ENCODE results near the gene RPP25L. TPM values are rescaled to one million over a fixed set of nuclear protein-coding genes. Genes with fewer than 3 reads are reported as not detected.

Gene RPP25L
- total RNA-seq, 1 experiment from 2014 or later, result 24.5 TPM

DNA sequence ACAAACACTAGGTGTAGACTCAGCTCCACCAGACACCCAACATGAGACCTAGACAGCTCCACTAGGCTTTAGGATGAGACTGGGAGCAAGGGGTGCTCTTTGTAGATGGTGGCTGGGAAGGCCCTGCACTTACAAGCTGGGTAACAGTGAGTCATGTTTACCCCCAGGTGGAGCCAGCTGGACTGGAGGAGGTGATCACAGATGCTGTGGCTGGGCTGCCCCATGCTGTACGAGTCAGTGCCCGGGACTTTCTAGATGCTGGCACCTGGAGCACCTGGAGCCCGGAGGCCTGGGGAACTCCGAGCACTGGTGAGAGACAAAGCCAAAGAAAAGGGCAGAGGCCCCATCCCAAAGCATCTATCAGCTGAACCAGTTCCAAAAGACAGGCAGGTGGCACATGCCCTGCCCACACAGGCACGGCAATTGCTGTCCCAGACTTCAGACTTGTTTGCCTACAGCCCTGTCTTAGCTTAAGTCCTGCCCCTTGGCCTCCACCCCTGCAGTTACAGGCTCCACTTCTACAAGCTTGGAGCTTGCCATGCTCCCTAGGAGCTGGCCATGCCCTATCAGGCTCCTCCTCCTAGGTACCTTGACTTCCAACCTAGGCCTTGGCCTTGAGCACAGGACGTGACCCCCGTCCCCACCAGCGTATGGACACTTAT, 47.8 kb upstream of the RPP25L start:
- Mint-ChIP-seq H3K27me3 (ENCODE audit: low read depth) (peaks cover 6% of the 10 kb centered on the region), H3K4me1 (peaks cover 11% of the 10 kb centered on the region), H3K27ac (no peak overlapping the region), H3K36me3 (no peaks in the 10 kb centered on the region), H3K4me3 (no peak overlapping the region), H3K9me3 (no peaks in the 10 kb centered on the region)
- CTCF ChIA-PET, result interaction anchor here (0.5 to 3.4 kb wide), 7 partner anchors 13 to 486 kb away, joined by 3 to 18 read pairs (median 3); partner anchors contain the start of genes GALT and SIGMAR1
- ATAC-seq, result 0 out of 2 replicates have a peak, but pooled peaks have one; percentile 4
- no peak for DNase-seq (ENCODE audit: low spot score)
- POLR2A ChIA-PET, result no interaction called here
- TF ChIP-seq GRHL2 (CRISPR knock-in tag; IDR thresholded peaks at IDR 0.05; ENCODE audit: insufficient replicate concordance, severe bottlenecking), result no peak
- no peak for TF ChIP-seq ZNF416 (CRISPR knock-in tag; IDR thresholded peaks at IDR 0.05)

DNA sequence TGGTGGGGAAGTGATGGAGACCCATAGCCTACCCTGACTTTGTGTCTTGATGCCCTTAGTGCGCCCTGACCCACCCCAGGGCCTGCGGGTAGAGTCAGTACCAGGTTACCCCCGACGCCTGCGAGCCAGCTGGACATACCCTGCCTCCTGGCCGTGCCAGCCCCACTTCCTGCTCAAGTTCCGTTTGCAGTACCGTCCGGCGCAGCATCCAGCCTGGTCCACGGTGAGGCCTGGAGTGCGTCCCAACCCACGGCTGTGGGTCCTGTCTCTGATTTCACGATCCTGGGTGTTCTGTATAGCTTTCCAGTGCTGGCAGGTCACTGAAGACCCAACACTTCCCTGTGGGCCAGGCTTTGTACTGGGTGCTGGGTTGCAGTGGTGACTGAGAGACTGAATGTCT, 46.6 kb upstream of the RPP25L start:
- no peak for ATAC-seq
- no peak overlapping the region for H3K4me3 Mint-ChIP-seq
- POLR2A ChIA-PET, result no interaction called here
- no peaks in the 10 kb centered on the region for H3K9me3 Mint-ChIP-seq
- H3K27me3 Mint-ChIP-seq (ENCODE audit: low read depth), result peaks cover 6% of the 10 kb centered on the region
- DNase-seq (ENCODE audit: low spot score), result no peak
- no peaks in the 10 kb centered on the region for H3K36me3 Mint-ChIP-seq
- H3K4me1 Mint-ChIP-seq, result peaks cover 9% of the 10 kb centered on the region
- no peak overlapping the region for H3K27ac Mint-ChIP-seq
- CTCF ChIA-PET, result no interaction called here
- no peak for TF ChIP-seq ZNF121 (CRISPR knock-in tag; IDR thresholded peaks at IDR 0.05)
- no peak for TF ChIP-seq TEAD4 (CRISPR knock-in tag; IDR thresholded peaks at IDR 0.05)
- TF ChIP-seq E2F1 (CRISPR knock-in tag; IDR thresholded peaks at IDR 0.05), result no peak
- TF ChIP-seq, protein P1, sequence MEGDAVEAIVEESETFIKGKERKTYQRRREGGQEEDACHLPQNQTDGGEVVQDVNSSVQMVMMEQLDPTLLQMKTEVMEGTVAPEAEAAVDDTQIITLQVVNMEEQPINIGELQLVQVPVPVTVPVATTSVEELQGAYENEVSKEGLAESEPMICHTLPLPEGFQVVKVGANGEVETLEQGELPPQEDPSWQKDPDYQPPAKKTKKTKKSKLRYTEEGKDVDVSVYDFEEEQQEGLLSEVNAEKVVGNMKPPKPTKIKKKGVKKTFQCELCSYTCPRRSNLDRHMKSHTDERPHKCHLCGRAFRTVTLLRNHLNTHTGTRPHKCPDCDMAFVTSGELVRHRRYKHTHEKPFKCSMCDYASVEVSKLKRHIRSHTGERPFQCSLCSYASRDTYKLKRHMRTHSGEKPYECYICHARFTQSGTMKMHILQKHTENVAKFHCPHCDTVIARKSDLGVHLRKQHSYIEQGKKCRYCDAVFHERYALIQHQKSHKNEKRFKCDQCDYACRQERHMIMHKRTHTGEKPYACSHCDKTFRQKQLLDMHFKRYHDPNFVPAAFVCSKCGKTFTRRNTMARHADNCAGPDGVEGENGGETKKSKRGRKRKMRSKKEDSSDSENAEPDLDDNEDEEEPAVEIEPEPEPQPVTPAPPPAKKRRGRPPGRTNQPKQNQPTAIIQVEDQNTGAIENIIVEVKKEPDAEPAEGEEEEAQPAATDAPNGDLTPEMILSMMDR (IDR thresholded peaks at IDR 0.05), result no peak
- TF ChIP-seq ZNF423 (CRISPR knock-in tag; IDR thresholded peaks at IDR 0.05), result no peak
- TF ChIP-seq ZNF219 (CRISPR knock-in tag; IDR thresholded peaks at IDR 0.05; ENCODE audit: borderline replicate concordance), result no peak
- no peak for TF ChIP-seq FOXK1 (CRISPR knock-in tag; IDR thresholded peaks at IDR 0.05)
- TF ChIP-seq ZNF512 (CRISPR knock-in tag; IDR thresholded peaks at IDR 0.05; ENCODE audit: borderline replicate concordance), result no peak
- TF ChIP-seq NFE2L1 (CRISPR knock-in tag; IDR thresholded peaks at IDR 0.05), result no peak
- no peak for TF ChIP-seq NFATC4 (CRISPR knock-in tag; IDR thresholded peaks at IDR 0.05)
- TF ChIP-seq ZNF425 (CRISPR knock-in tag; conservative IDR thresholded peaks at IDR 0.05), result no peak
- no peak for TF ChIP-seq RORB (CRISPR knock-in tag; IDR thresholded peaks at IDR 0.05)
- TF ChIP-seq, protein P2, sequence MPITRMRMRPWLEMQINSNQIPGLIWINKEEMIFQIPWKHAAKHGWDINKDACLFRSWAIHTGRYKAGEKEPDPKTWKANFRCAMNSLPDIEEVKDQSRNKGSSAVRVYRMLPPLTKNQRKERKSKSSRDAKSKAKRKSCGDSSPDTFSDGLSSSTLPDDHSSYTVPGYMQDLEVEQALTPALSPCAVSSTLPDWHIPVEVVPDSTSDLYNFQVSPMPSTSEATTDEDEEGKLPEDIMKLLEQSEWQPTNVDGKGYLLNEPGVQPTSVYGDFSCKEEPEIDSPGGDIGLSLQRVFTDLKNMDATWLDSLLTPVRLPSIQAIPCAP (CRISPR knock-in tag; IDR thresholded peaks at IDR 0.05), result no peak

- H3K4me3 Mint-ChIP-seq, result no peak overlapping the region
- no peaks in the 10 kb centered on the region for H3K9me3 Mint-ChIP-seq
- DNase-seq (ENCODE audit: low spot score) (no peak), ATAC-seq (no peak)
- peaks cover 6% of the 10 kb centered on the region for H3K27me3 Mint-ChIP-seq (ENCODE audit: low read depth)
- peaks cover 23% of the 10 kb centered on the region for H3K4me1 Mint-ChIP-seq
- no peak overlapping the region for H3K27ac Mint-ChIP-seq
- no peaks in the 10 kb centered on the region for H3K36me3 Mint-ChIP-seq
- POLR2A ChIA-PET, result no interaction called here
- CTCF ChIA-PET, result interaction anchor here (1.0 to 2.6 kb wide), 4 partner anchors 8 to 94 kb away, joined by 3 to 12 read pairs (median 9); partner anchors contain the start of gene GALT
- no peak for TF ChIP-seq NFE2L1 (CRISPR knock-in tag; IDR thresholded peaks at IDR 0.05)
- TF ChIP-seq SMAD4 (CRISPR knock-in tag; IDR thresholded peaks at IDR 0.05), result no peak
- TF ChIP-seq OVOL2 (CRISPR knock-in tag; IDR thresholded peaks at IDR 0.05; ENCODE audit: borderline replicate concordance), result no peak
- TF ChIP-seq NR3C1 (CRISPR knock-in tag; conservative IDR thresholded peaks at IDR 0.05; ENCODE audit: low read depth), result no peak
- TF ChIP-seq RORB (CRISPR knock-in tag; IDR thresholded peaks at IDR 0.05), result no peak
- TF ChIP-seq FOXK1 (CRISPR knock-in tag; IDR thresholded peaks at IDR 0.05), result no peak
- TF ChIP-seq, protein P3, sequence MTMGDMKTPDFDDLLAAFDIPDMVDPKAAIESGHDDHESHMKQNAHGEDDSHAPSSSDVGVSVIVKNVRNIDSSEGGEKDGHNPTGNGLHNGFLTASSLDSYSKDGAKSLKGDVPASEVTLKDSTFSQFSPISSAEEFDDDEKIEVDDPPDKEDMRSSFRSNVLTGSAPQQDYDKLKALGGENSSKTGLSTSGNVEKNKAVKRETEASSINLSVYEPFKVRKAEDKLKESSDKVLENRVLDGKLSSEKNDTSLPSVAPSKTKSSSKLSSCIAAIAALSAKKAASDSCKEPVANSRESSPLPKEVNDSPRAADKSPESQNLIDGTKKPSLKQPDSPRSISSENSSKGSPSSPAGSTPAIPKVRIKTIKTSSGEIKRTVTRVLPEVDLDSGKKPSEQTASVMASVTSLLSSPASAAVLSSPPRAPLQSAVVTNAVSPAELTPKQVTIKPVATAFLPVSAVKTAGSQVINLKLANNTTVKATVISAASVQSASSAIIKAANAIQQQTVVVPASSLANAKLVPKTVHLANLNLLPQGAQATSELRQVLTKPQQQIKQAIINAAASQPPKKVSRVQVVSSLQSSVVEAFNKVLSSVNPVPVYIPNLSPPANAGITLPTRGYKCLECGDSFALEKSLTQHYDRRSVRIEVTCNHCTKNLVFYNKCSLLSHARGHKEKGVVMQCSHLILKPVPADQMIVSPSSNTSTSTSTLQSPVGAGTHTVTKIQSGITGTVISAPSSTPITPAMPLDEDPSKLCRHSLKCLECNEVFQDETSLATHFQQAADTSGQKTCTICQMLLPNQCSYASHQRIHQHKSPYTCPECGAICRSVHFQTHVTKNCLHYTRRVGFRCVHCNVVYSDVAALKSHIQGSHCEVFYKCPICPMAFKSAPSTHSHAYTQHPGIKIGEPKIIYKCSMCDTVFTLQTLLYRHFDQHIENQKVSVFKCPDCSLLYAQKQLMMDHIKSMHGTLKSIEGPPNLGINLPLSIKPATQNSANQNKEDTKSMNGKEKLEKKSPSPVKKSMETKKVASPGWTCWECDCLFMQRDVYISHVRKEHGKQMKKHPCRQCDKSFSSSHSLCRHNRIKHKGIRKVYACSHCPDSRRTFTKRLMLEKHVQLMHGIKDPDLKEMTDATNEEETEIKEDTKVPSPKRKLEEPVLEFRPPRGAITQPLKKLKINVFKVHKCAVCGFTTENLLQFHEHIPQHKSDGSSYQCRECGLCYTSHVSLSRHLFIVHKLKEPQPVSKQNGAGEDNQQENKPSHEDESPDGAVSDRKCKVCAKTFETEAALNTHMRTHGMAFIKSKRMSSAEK (CRISPR knock-in tag; IDR thresholded peaks at IDR 0.05; ENCODE audit: borderline replicate concordance), result no peak
Measured at GRCh38 chr9:34656992-34657391, 45.1 kb upstream of the RPP25L start.
